ENCODE data around the gene CNDP1.

Gene CNDP1

DNA sequence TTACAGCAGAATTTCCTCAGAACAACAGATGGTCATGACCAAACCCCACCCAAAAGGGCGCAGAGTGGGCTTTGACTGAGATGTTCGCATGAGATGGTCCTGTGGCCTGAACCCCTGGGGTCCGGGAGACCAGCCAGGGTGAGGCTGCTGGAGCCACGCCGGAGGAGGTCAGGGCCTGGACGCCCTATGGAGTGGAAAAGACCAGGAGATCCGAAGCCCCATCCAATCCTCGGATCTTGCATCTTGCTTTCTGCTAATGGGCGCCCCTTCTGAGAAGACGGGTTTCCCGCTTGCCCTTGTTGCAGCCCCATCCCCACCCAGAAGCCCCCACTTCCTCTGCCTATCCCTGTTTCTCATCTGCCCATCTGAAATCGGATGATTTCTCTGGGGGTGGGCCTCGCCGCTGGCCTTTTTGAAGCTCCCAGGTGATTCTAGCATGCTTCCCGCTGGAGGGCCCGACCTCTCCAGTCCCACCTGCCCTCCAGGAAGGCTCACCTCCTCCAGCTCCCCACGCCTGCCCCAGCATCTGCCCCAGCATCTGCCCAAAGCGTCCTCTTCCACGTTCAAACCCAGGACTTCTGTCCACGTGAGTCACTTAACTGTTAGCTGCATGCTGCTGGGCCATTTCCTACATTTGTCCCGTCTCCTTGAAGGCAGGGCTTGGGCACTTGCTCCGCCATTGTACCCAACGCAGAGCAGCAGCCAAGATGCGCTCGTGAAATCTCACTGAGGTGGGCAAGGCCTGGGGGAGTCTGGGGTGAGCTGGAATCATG lies 4.3 kb upstream of the CNDP1 start:
- H3K9me2 ChIP-seq (replicated peaks; ENCODE audit: insufficient read depth, low read length), result no peaks in the 10 kb centered on the region
- H3K9me3 ChIP-seq (replicated peaks; ENCODE audit: insufficient read depth, low read length), result no peaks in the 10 kb centered on the region
- H3K4me1 ChIP-seq (ENCODE audit: low read length), result peaks cover 28% of the 10 kb centered on the region
- no peak for DNase-seq
- H3K79me2 ChIP-seq (ENCODE audit: low read length), result no peaks in the 10 kb centered on the region
- no peak overlapping the region for H3K4me3 ChIP-seq (ENCODE audit: low read length)
- H3K36me3 ChIP-seq (replicated peaks; ENCODE audit: insufficient read depth, low read length), result no peaks in the 10 kb centered on the region
- TF ChIP-seq EZH2 (optimal IDR thresholded peaks at IDR 0.05; ENCODE audit: low read depth, low read length) (no peak), EZH2phosphoT487 (IDR thresholded peaks at IDR 0.05; ENCODE audit: low read length) (no peak)
- TF ChIP-seq, protein P1, sequence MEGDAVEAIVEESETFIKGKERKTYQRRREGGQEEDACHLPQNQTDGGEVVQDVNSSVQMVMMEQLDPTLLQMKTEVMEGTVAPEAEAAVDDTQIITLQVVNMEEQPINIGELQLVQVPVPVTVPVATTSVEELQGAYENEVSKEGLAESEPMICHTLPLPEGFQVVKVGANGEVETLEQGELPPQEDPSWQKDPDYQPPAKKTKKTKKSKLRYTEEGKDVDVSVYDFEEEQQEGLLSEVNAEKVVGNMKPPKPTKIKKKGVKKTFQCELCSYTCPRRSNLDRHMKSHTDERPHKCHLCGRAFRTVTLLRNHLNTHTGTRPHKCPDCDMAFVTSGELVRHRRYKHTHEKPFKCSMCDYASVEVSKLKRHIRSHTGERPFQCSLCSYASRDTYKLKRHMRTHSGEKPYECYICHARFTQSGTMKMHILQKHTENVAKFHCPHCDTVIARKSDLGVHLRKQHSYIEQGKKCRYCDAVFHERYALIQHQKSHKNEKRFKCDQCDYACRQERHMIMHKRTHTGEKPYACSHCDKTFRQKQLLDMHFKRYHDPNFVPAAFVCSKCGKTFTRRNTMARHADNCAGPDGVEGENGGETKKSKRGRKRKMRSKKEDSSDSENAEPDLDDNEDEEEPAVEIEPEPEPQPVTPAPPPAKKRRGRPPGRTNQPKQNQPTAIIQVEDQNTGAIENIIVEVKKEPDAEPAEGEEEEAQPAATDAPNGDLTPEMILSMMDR (IDR thresholded peaks at IDR 0.05; ENCODE audit: low read length), result no peak
- H3K27ac ChIP-seq (ENCODE audit: low read length), result no peak overlapping the region
- H3K27me3 ChIP-seq (replicated peaks; ENCODE audit: insufficient read depth, low read length), result no peaks in the 10 kb centered on the region
- no peak overlapping the region for H3K9ac ChIP-seq (ENCODE audit: low read length)
- no peaks in the 10 kb centered on the region for H4K20me1 ChIP-seq (ENCODE audit: insufficient read depth, low read length)
- no peak overlapping the region for H2AFZ ChIP-seq (ENCODE audit: low read length)
- peaks cover 5% of the 10 kb centered on the region; the same call in 1 of the 2 replicates for H3F3A ChIP-seq (ENCODE audit: insufficient read depth, low read length)
- no peak overlapping the region for H3K4me2 ChIP-seq (ENCODE audit: low read depth, low read length)

GRCh38 chr18:74530584-74530862 lies 3.8 kb upstream of the CNDP1 start:
- DNase-seq, result no peak

DNA sequence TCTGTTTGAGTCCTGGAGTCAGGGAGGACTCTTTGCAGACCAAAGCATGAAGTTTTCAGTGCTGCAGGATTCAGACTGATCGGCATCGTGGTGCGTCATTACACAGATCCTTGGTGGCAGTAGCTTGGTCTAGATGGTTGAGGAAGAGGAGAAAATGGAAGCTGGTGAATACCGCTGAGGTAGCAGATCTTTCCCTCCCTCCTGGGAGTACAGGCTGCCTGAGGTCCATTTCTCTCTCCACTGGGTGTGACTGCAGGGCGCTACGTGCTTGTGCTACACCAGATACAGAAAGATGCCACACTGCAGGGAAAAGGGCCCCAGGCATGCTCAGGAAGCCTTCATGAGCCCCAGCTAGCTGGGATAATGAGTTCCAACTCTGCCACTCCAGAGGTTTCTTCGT lies 3.3 kb upstream of the CNDP1 start:
- no peak overlapping the region for H3K27ac ChIP-seq (ENCODE audit: low read length)
- no peak for DNase-seq
- no peak overlapping the region for H3K9ac ChIP-seq (ENCODE audit: low read length)
- H3K9me3 ChIP-seq (replicated peaks; ENCODE audit: insufficient read depth, low read length), result no peaks in the 10 kb centered on the region
- H3K4me3 ChIP-seq (ENCODE audit: low read length), result no peak overlapping the region
- H3K4me2 ChIP-seq (ENCODE audit: low read depth, low read length), result no peak overlapping the region
- H3K9me2 ChIP-seq (replicated peaks; ENCODE audit: insufficient read depth, low read length), result no peaks in the 10 kb centered on the region
- no peaks in the 10 kb centered on the region for H3K36me3 ChIP-seq (replicated peaks; ENCODE audit: insufficient read depth, low read length)
- H3F3A ChIP-seq (ENCODE audit: insufficient read depth, low read length), result peaks cover 15% of the 10 kb centered on the region
- H3K27me3 ChIP-seq (replicated peaks; ENCODE audit: insufficient read depth, low read length), result no peaks in the 10 kb centered on the region
- peaks cover 35% of the 10 kb centered on the region for H3K4me1 ChIP-seq (ENCODE audit: low read length)
- H3K79me2 ChIP-seq (ENCODE audit: low read length), result no peaks in the 10 kb centered on the region
- no peaks in the 10 kb centered on the region for H4K20me1 ChIP-seq (ENCODE audit: insufficient read depth, low read length)
- TF ChIP-seq EZH2 (optimal IDR thresholded peaks at IDR 0.05; ENCODE audit: low read depth, low read length), result no peak
- TF ChIP-seq, protein P1 (IDR thresholded peaks at IDR 0.05; ENCODE audit: low read length), result no peak
- TF ChIP-seq EZH2phosphoT487 (IDR thresholded peaks at IDR 0.05; ENCODE audit: low read length), result no peak
- H2AFZ ChIP-seq (ENCODE audit: low read length), result no peak overlapping the region

More at GRCh38 chr18:74530584-74530862, 3.8 kb upstream of the CNDP1 start:
- Histone ChIP-seq H3K27me3 (replicated peaks; ENCODE audit: insufficient read depth, low read length) (no peaks in the 10 kb centered on the region), H3K79me2 (ENCODE audit: low read length) (no peaks in the 10 kb centered on the region), H3K4me2 (ENCODE audit: low read depth, low read length) (no peak overlapping the region), H3K9me2 (replicated peaks; ENCODE audit: insufficient read depth, low read length) (no peaks in the 10 kb centered on the region), H3K4me3 (ENCODE audit: low read length) (no peak overlapping the region), H2AFZ (ENCODE audit: low read length) (no peak overlapping the region), H3K9ac (ENCODE audit: low read length) (no peak overlapping the region), H3K9me3 (replicated peaks; ENCODE audit: insufficient read depth, low read length) (no peaks in the 10 kb centered on the region), H3F3A (ENCODE audit: insufficient read depth, low read length) (peaks cover 10% of the 10 kb centered on the region), H4K20me1 (ENCODE audit: insufficient read depth, low read length) (no peaks in the 10 kb centered on the region), H3K36me3 (replicated peaks; ENCODE audit: insufficient read depth, low read length) (no peaks in the 10 kb centered on the region), H3K27ac (ENCODE audit: low read length) (no peak overlapping the region), H3K4me1 (ENCODE audit: low read length) (peaks cover 30% of the 10 kb centered on the region)
- TF ChIP-seq, protein P1 (IDR thresholded peaks at IDR 0.05; ENCODE audit: low read length), result no peak
- TF ChIP-seq EZH2phosphoT487 (IDR thresholded peaks at IDR 0.05; ENCODE audit: low read length) (no peak), EZH2 (optimal IDR thresholded peaks at IDR 0.05; ENCODE audit: low read depth, low read length) (no peak)
